KG1 (cell line): Measurements from ENCODE around the gene CACNA2D3.

Experiments used
- DNase-seq: peaks from one replicate; lab custom pipeline; 2025; lab: John Stamatoyannopoulos, UW

Gene CACNA2D3

DNA sequence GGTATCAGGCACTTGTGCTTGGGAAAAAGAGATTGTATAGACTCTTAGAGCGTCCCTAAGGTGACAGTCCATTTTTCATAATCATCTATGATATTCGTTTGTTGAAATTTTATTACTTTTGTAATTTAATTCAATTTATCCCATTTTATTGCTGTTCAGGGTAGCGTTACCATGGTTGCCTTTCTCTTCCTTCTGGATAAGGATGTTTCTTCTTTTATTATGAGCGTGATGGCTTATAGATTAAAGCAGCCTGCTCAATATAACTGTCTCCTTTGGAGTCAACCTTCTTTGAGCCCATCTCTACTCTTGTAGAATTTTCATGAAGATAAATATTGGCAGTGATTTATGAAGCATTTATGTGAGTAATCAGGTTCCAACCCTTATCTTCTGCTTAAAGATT is 623.5 kb downstream of the CACNA2D3 start:
- no peak for DNase-seq

DNA sequence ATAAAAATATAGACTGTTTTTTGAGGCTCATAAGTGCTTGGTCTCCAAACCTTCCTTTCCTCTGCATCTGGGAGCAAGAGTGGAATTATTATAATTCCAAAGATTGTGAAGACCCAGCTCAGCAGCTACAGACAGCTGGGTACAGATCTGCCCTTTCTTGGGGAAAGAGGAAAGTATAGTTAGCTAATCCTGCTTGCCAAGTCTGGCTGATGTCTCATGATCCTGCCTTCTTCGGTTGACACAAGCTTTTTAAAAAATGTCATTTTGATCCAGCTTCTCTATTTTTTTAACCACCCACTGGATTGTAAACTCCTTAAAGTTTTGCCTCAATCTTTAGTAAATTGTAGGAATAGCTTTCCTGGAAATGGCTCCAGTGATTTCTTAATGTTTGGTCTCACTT is 624.4 kb downstream of the CACNA2D3 start:
- no peak for DNase-seq

DNA sequence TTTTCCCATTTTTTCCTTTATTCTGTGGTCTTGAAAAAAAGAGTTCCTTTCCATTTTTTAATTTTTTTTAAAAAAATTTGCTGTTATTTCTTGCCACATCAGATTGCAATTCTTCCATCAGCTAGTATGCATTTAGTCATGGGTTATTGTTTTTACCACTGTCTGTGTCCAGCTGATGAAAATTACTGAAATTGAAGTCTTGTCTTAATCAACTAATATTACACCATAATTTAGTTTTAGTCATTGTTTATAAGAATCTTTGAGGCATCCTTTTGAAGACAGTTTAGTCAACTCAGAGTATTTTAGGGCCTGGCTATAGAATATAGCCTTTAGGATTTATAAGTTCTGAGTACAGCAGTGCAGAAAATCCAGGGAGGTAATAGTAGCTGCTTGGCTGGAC is 633.4 kb downstream of the CACNA2D3 start:
- no peak for DNase-seq

DNA sequence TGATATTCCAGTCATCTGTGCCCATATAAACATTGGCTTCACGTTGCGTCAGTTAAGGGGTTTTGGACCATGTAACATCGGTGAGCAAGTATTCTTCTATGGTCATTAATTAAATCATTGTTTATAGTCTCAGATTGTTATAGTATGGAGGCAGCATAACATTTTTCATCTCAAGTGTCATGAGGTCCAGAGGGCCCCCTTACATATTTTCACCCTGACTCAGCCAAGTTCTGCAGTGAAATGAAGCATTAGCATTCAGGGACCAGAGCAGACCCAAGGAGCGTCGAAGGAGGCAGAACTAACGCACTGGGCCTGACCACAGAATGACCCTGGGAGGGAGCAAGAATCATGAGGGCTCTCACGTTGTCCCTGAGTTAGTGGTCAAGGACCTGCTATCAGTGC is 634.0 kb downstream of the CACNA2D3 start:
- DNase-seq: no peak

DNA sequence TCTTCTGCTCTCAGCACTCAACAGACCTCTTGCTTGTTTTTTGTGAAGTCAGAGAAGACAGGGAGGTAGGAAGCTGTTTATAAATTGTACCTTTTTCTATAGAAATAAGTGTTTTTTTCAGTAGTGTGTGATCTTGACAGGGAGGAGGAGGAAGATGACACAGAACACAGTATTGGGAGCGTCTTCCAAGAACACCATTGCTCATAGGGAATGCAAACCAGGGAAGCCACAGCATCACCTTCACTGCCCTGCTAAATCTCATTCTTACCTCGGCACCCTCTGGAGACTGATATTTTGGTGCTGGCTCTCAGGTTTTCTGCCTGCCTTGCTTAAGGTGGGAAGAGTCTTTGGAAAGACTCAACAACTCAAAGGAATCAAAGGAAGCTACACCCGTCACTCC is 636.1 kb downstream of the CACNA2D3 start:
- DNase-seq: no peak

DNA sequence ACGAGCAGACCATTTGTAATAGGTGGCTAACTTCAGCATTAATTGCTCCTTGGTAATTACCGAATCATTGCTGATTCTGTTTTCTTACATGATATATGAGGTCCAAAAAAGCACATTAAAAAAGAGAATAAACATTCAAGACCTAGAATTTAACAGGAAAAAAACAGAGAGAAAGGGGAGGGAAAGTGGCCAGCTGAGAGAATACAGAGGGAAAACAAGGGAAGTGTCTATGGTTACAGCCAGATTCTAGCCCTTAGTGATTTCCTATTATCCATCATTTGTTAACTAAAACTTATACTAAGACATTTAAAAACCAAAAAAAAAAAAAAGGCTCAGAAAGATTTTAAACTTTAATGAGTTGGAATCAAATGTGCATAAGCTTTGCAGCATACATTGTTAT is 636.8 kb downstream of the CACNA2D3 start:
- DNase-seq: no peak

DNA sequence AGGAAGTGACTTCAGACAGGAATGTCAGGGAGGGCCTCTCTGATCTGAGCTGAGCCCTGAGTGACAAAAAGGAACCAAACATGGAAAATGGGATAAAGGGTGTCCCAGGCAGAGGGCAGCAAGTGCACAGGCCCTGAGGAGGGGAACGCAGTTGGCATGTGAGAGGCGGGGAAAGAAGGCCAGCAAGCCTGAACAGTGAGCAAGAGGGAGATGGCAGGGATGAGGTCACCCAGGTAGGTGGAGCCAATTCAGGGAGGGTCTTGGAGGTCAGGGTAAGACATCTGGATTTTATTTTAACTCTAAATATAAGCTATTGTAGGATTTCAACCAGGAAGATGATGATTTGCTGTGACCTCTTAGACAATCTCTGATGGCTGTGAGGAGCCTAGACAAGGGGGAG is 637.8 kb downstream of the CACNA2D3 start:
- DNase-seq: no peak

DNA sequence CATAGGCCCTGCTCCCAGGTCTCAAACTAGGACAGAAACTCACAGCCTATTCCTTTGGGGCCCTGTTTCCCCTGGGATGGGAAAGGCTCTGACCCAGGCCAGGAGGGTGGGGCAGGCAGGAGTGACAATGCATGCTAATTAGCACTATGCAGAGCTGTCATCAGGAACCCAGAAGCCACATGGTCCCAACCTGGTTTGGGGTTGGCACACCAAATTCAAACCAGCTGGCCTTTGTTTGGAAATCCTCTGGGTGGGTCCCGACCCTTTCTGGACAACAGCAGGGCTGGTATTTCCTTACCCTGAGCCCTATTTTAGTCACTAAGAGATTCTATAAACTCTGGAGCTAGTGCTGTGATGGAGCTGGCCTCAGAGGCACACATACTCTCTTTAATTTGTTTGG is 639.3 kb downstream of the CACNA2D3 start:
- no peak for DNase-seq

DNA sequence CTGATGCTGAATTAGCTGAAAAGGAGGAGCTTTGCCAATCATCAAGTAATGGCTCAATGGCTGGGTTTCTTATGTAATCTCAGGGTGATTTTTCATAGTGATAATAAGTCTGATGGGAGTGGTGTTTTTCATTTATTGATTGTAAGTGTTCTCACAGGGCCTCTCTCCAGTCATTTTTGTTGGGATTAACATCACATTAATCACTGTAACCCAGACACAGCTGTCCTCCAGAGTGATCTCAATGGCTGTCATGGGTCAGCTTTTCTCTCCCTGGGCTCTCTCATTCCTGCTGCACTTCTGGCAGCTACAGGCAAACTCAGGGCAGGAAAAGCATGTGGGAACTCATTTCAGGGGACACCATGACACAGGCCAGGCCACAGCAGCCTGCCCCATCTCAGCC is 642.6 kb downstream of the CACNA2D3 start:
- DNase-seq: no peak

DNA sequence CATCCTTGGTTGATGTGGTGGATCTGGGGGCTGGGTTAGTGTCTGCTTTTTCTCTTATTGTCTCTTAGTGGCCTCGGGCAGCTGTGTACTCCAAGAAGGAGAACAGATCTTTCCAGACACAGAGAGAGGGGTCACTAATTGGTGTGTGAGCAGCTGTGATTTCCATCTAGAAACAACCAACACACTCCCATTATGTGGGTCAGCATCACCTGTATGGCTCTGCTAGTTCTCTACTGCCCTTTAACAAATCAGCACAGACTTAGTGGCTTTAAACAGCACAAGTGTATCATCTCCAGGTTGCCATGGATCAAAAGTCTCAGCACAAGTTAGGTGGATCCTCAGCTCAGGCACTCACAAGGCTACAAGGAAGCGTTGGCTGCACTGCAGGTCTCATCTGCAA is 648.7 kb downstream of the CACNA2D3 start:
- no peak for DNase-seq

DNA sequence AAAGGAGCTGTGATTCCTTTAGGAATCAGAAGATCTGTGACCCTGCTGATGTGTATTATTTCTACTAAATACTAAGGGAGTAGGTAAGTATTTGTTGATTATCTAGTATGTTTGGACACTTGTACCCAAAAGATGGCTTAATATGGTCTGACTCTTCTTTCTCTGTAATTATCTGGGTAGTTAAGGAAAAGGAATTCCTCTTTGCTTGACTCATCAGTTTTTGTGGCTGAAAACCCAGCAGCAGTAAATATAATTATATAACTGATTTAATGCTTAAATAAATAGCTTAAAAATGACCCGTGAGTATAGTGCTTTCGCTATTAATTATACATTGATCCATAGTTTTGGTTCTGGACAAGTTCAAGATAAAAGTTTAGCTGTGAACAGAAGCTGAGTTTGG is 649.7 kb downstream of the CACNA2D3 start:
- DNase-seq: no peak

DNA sequence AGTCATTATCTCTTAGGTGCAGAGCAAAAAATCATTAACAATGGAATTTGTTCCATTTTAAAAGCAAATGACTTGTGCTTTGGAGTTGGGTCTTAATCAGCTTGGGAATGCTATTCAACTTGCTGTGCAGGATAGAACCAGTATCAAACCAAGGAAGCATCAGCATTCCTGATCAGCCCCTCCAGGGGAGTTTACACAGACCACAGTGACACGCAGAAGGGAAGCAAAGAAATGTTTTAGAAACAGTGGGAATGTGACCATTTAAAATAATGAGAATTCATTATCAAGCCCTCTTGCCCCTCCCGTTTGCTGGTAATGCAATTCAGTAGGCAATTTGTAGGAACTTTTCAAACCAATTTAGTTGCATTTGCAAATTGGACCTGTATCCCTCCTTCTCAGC is 650.4 kb downstream of the CACNA2D3 start:
- no peak for DNase-seq

DNA sequence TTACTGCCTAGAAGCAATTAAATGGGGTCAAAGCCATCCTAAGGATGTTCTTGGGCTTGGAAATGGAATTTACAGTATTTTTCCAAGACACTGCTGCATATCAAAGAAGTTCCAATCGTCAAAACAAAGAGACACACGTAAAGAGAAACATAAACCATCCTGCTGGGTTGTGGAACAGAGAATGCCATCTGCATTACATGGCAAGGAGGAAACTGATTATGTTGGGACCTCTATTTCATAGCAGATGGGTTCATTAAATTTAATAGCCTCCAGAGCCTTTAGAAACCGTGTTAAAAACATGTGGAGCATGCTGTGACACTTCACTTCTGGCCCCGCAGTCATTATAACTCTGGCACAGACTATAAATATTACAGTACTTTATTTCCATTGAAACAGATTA is 650.9 kb downstream of the CACNA2D3 start:
- no peak for DNase-seq

DNA sequence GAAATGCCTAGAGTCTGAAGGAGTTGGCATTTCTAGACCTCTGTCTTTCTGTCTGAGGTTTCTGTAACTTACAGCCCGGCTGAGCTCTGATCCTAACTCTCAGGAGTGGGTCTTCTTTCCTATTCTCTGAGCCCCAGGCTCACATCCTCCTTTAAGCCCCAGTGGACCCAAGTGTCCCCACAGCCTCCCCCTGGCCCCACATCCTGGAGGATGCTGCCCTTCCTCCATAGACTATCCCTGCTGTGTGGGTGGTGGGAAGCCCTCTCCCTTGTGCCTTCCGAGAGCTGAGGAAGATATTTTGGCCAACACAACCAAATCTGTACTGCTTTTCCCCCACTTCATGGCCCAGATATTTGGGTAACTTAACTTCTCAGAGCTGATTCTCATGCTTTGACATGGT is 654.2 kb downstream of the CACNA2D3 start:
- no peak for DNase-seq

DNA sequence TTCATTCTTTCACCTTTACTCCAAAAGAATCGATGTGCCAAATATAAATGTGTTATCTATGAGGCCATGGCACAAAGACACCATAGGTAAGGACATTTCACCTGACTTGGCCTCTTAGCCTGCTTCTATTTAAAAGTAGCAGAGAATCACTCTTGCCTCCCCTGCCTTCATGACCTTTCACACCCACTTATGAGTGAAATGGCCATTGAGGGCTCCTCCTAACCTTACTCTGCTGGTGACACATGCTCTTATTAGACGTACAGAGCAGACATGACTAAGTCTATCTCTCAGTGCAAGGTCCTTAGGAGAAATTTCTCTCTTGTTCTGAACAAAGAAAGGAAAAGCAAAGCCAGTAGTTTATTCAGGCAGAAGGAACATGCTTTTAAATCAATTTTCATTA is 654.8 kb downstream of the CACNA2D3 start:
- no peak for DNase-seq

DNA sequence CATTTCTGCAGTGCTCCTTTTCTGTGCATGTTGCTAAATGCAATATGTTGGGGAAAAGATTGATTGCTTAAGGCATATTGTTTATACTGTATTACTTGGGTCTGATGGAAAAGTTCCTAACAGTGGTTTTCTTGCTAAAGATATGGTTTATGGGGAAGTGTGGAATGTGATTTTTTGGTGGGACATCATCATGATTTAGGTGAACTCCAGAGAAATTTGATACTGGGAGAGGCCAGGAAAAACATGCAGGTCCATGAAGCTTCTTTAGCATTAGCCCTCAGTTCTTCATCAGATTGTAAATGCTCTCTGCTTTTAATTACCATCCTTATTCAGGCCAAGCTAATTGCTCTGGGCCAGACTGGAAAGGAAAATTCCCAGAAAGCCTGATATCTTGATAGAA is 658.0 kb downstream of the CACNA2D3 start:
- no peak for DNase-seq

DNA sequence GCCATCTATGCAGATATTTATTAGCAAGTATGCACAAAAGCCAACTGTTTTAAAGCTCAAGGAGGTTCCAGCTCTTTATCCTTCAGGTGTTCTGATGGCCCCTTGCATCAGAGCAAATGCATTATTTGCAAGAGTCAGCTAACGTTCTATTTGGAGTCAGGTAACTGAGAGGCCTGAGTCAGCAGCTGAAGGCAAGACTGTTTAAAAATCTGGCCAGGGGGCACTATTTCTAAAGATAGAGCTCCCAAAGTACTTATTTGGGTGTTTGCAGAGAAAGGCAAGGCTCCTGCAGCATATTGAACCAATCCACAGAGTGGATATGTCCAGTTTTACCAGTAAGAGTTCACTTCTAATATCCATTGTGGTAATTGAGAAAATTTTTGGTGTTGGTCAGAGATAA is 659.4 kb downstream of the CACNA2D3 start:
- DNase-seq: no peak

DNA sequence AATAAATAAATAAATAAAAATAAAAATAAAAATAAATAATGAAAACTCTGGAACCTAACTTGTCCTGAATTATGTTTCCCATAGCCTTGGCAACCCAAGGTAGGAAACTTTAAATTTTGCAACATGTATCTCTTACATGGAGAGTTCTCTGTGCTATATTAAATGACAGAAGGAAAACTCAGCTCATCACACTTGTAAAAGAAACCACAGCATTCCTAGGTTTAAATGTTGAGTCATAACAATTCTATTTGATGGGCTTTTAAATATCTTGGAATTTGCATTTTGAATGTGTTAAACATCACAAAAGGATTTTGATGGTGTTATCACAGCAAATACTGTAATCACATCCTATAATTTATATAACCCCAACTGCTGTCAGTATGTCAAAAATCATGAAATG is 661.3 kb downstream of the CACNA2D3 start:
- DNase-seq: no peak

DNA sequence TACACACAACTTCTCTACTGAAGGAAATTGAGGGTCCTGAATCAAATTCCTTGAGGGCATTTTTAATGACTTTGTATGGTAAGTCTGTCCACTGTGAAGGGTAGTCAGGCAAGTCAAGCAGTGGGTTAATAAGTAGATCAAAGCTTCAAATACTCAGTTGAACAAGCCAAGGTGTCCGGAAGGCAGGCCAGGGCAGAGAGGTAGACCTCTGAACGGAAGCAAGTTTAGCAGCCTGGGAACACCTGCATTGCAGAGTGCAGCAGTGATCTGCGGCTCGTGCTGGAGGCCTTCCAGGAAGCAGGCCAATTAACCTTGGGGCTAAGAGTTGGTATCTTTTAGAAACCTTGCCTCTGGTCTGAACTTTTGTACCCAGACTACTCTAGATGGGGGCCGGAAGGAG is 661.7 kb downstream of the CACNA2D3 start:
- DNase-seq: no peak

DNA sequence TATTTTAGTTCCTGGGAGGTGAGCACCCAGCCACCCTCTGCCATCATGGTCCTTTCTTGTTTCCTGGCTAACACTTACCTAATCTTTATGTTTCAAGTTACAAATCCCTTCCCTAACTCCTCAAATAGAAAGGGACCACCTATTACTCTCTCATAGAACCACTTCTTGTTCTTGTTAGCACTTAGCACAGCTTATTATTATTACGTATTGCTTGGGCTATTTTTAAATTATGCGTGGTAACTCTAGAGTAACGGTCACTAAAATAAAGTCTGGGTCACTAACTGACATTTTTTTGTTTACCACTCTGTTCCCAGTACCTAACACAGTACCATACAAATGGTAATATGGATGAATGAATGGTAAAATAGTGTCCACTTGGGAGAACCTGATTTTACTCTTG is 663.6 kb downstream of the CACNA2D3 start:
- no peak for DNase-seq

DNA sequence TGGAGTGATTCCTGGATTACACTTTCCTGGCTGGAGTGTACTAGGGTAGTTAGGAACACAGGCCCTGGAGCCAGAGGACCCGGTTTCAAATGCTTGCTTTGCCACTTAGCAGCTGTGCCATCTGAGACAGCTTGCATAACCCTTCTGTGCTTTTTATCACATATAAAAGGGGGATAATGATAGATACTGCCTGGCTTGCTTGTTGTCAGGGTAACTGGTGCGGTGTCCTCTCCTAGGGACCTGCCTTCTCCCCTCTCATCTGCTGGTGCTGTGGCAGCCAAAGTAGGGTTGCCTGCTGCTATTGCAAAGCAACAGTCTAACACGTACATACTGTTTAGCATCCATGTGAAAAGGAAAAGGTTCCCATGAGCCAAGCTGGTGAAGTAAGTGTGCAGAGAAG is 667.7 kb downstream of the CACNA2D3 start:
- no peak for DNase-seq

DNA sequence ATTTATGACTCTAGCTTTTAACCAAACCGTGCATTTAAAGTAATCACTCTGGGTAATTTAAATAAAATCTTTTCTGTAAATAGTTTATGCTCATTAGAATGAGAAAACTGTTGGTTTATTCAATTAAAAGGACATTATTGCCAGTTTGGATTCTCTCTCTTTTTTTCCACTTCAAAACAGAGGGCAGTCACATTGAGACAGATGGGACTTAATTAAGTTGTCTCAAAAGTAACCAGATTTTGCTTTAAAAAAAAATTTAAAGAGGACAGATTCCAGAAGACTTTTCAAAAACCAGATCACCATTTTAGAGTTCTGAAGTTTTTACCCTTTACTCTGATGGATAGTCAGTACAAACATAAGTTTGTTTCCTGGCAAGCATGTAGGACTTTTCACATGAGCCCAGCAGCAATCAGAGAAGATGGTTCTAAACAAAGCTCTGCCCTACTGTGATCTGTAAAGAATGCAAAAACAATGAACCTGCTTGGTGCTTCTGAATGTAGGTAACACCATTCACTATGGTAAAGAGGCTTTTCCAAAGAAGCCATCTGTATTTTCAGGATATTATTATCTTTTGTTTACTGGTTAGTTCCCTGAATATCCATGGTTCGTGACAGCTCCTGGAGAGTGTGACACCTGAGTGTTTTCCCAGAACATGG is 669.3 kb downstream of the CACNA2D3 start:
- no peak for DNase-seq

DNA sequence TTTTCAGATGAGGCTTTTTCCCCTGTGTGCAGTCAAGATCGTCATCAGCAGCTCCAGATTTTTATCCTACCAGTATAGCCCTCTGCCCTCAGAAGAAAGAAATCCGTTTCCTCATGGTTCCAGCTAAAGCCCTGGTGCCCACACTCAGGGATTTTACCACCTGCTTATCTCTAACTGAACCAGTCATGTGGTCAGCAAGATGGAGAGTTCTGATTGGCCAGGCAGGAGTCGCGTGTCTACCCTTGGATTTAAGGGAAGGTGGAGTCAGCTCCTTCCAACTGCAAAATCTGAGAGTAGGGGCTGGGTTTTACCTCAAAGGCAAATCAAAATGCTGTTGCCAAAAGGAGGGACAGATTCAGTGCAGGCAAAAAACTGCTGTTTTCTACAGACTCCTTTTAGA is 670.2 kb downstream of the CACNA2D3 start:
- DNase-seq: no peak

DNA sequence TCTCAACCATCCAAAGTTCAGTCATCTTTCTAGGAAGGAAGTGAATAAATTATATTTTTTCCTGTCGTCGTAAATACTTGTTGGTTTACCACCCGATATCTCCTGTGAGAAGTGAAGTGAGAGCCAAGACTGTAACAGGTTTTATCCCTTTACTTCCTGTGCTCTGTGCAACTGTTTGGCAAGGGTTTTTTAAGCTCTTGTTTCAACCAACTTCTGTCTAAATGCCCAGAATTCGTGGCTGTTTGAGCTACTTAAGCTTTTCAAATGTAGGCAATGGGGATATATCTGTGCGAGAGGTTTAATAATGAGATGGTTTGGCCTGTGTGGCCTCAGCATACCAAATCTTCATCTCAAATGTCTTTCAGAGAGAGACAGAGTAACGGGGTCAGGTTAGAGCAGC is 670.8 kb downstream of the CACNA2D3 start:
- no peak for DNase-seq

DNA sequence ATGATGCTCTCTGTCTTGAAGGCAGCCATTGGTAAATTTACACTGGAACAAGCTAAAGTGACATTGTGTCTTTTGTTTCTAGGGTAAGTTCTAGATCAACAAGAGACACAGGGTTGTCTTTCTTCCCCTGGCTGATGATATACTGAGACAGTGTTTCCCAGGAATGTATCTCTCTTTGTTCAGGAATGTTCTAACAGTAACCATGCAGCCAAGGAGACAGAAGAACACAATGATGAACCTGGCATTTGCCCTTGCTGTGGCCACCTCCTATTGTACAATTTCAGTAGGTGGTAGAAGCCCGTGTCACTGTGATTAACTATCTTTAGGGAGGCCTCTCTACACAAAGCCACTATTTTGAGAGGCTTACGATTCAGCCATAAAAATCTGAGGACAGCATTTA is 674.8 kb downstream of the CACNA2D3 start:
- no peak for DNase-seq
